ENCODE measurements around the gene DNAJC19. TPM values are rescaled to one million over a fixed set of nuclear protein-coding genes. Genes with fewer than 3 reads are reported as not detected.
"Not testable (repeated sequence)": the region's sequence is repeated elsewhere in the genome, so short reads cannot be mapped to it uniquely, and the experiment has no call there.

DNAJC19 gene
- total RNA-seq (2012; rRNA removed) = 25.6 and 27.6 TPM in 2 replicates

GRCh38 chr3:180989291-180990163 lies at the start of gene DNAJC19:
Gene DNAJC19, minus strand, starts transcription at chr3:180989736. Its CDS starts 134 bp downstream, at chr3:180989602.
- no peaks in the 10 kb centered on the region for H3K9me3 ChIP-seq (replicated peaks; ENCODE audit: low read length)
- peak within 1 kb of the TSS; percentile 83 for H3K9ac ChIP-seq (ENCODE audit: low read depth, low read length)
- no peaks in the 10 kb centered on the region for H3K27me3 ChIP-seq (ENCODE audit: control insufficient read depth, insufficient read depth, low read length)
- H3K4me2 ChIP-seq (ENCODE audit: low read length) = peak within 1 kb of the TSS; percentile 84
- H3K4me3 ChIP-seq (ENCODE audit: low read length) = peak within 1 kb of the TSS; percentile 90
- H3K4me1 ChIP-seq (ENCODE audit: control insufficient read depth, insufficient read depth, low read length) = peaks cover 3% of the 10 kb centered on the region
- H3K36me3 ChIP-seq (ENCODE audit: insufficient read depth, low read length) = peaks cover 11% of the 10 kb centered on the region

- no peaks in the 10 kb centered on the region for H3K36me3 ChIP-seq (ENCODE audit: insufficient read depth, low read length)
- no peaks in the 10 kb centered on the region for H3K9me3 ChIP-seq (replicated peaks; ENCODE audit: low read length)
- H3K4me3 ChIP-seq (ENCODE audit: low read length) = no peak overlapping the region
- H3K9ac ChIP-seq (ENCODE audit: low read depth, low read length) = no peak overlapping the region
- no peak overlapping the region for H3K4me2 ChIP-seq (ENCODE audit: low read length)
- no peaks in the 10 kb centered on the region for H3K27me3 ChIP-seq (ENCODE audit: control insufficient read depth, insufficient read depth, low read length)
- no peaks in the 10 kb centered on the region for H3K4me1 ChIP-seq (ENCODE audit: control insufficient read depth, insufficient read depth, low read length)
These were observed 41.4 kb upstream of the DNAJC19 start for GRCh38 chr3:181030948-181031347.

- Histone ChIP-seq H3K4me2 (ENCODE audit: low read length) (no peak overlapping the region), H3K9ac (ENCODE audit: low read depth, low read length) (no peak overlapping the region), H3K36me3 (ENCODE audit: insufficient read depth, low read length) (no peaks in the 10 kb centered on the region), H3K4me3 (ENCODE audit: low read length) (no peak overlapping the region), H3K4me1 (ENCODE audit: control insufficient read depth, insufficient read depth, low read length) (no peaks in the 10 kb centered on the region), H3K27me3 (ENCODE audit: control insufficient read depth, insufficient read depth, low read length) (no peaks in the 10 kb centered on the region), H3K9me3 (replicated peaks; ENCODE audit: low read length) (no peaks in the 10 kb centered on the region)
These were observed 35.7 kb upstream of the DNAJC19 start for GRCh38 chr3:181025204-181025603.

GRCh38 chr3:181017690-181018089 lies 28.2 kb upstream of the DNAJC19 start:
- no peaks in the 10 kb centered on the region for H3K4me1 ChIP-seq (ENCODE audit: control insufficient read depth, insufficient read depth, low read length)
- no peak overlapping the region for H3K4me3 ChIP-seq (ENCODE audit: low read length)
- no peak overlapping the region for H3K9ac ChIP-seq (ENCODE audit: low read depth, low read length)
- H3K36me3 ChIP-seq (ENCODE audit: insufficient read depth, low read length) = no peaks in the 10 kb centered on the region
- no peak overlapping the region for H3K4me2 ChIP-seq (ENCODE audit: low read length)
- no peaks in the 10 kb centered on the region for H3K27me3 ChIP-seq (ENCODE audit: control insufficient read depth, insufficient read depth, low read length)
- no peaks in the 10 kb centered on the region for H3K9me3 ChIP-seq (replicated peaks; ENCODE audit: low read length)

GRCh38 chr3:181009225-181009624 lies 19.7 kb upstream of the DNAJC19 start:
- H3K9me3 ChIP-seq (replicated peaks; ENCODE audit: low read length) = no peaks in the 10 kb centered on the region
- H3K4me1 ChIP-seq (ENCODE audit: control insufficient read depth, insufficient read depth, low read length) = no peaks in the 10 kb centered on the region
- no peak overlapping the region for H3K4me2 ChIP-seq (ENCODE audit: low read length)
- no peaks in the 10 kb centered on the region for H3K27me3 ChIP-seq (ENCODE audit: control insufficient read depth, insufficient read depth, low read length)
- H3K4me3 ChIP-seq (ENCODE audit: low read length) = no peak overlapping the region
- H3K36me3 ChIP-seq (ENCODE audit: insufficient read depth, low read length) = no peaks in the 10 kb centered on the region
- no peak overlapping the region for H3K9ac ChIP-seq (ENCODE audit: low read depth, low read length)

GRCh38 chr3:181008796-181009195 lies 19.3 kb upstream of the DNAJC19 start:
- H3K4me2 ChIP-seq (ENCODE audit: low read length) = no peak overlapping the region
- H3K9ac ChIP-seq (ENCODE audit: low read depth, low read length) = no peak overlapping the region
- no peaks in the 10 kb centered on the region for H3K4me1 ChIP-seq (ENCODE audit: control insufficient read depth, insufficient read depth, low read length)
- no peak overlapping the region for H3K4me3 ChIP-seq (ENCODE audit: low read length)
- H3K9me3 ChIP-seq (replicated peaks; ENCODE audit: low read length) = no peaks in the 10 kb centered on the region
- H3K36me3 ChIP-seq (ENCODE audit: insufficient read depth, low read length) = no peaks in the 10 kb centered on the region
- H3K27me3 ChIP-seq (ENCODE audit: control insufficient read depth, insufficient read depth, low read length) = no peaks in the 10 kb centered on the region

- Histone ChIP-seq H3K4me3 (ENCODE audit: low read length) (no peak overlapping the region), H3K27me3 (ENCODE audit: control insufficient read depth, insufficient read depth, low read length) (no peaks in the 10 kb centered on the region), H3K9me3 (replicated peaks; ENCODE audit: low read length) (no peaks in the 10 kb centered on the region), H3K4me1 (ENCODE audit: control insufficient read depth, insufficient read depth, low read length) (no peaks in the 10 kb centered on the region), H3K36me3 (ENCODE audit: insufficient read depth, low read length) (no peaks in the 10 kb centered on the region), H3K9ac (ENCODE audit: low read depth, low read length) (no peak overlapping the region), H3K4me2 (ENCODE audit: low read length) (no peak overlapping the region)
These were observed 17.7 kb upstream of the DNAJC19 start for GRCh38 chr3:181007262-181007661.

GRCh38 chr3:181006541-181006940 lies 17.0 kb upstream of the DNAJC19 start:
- no peaks in the 10 kb centered on the region for H3K36me3 ChIP-seq (ENCODE audit: insufficient read depth, low read length)
- H3K4me2 ChIP-seq (ENCODE audit: low read length) = no peak overlapping the region
- no peak overlapping the region for H3K9ac ChIP-seq (ENCODE audit: low read depth, low read length)

GRCh38 chr3:181003469-181003868 lies 13.9 kb upstream of the DNAJC19 start:
- not testable (repeated sequence) for H3K27me3 ChIP-seq (ENCODE audit: control insufficient read depth, insufficient read depth, low read length); H3K4me1 ChIP-seq (ENCODE audit: control insufficient read depth, insufficient read depth, low read length); H3K36me3 ChIP-seq (ENCODE audit: insufficient read depth, low read length); H3K9me3 ChIP-seq (replicated peaks; ENCODE audit: low read length); H3K9ac ChIP-seq (ENCODE audit: low read depth, low read length); H3K4me2 ChIP-seq (ENCODE audit: low read length); H3K4me3 ChIP-seq (ENCODE audit: low read length)

More at GRCh38 chr3:181006541-181006940, 17.0 kb upstream of the DNAJC19 start:
- H3K4me1 ChIP-seq (ENCODE audit: control insufficient read depth, insufficient read depth, low read length) = no peaks in the 10 kb centered on the region
- H3K27me3 ChIP-seq (ENCODE audit: control insufficient read depth, insufficient read depth, low read length) = no peaks in the 10 kb centered on the region
- H3K4me3 ChIP-seq (ENCODE audit: low read length) = no peak overlapping the region
- H3K9me3 ChIP-seq (replicated peaks; ENCODE audit: low read length) = no peaks in the 10 kb centered on the region

GRCh38 chr3:181002331-181002730 lies 12.8 kb upstream of the DNAJC19 start:
- not testable (repeated sequence) for H3K9ac ChIP-seq (ENCODE audit: low read depth, low read length); H3K27me3 ChIP-seq (ENCODE audit: control insufficient read depth, insufficient read depth, low read length); H3K4me3 ChIP-seq (ENCODE audit: low read length); H3K4me2 ChIP-seq (ENCODE audit: low read length); H3K4me1 ChIP-seq (ENCODE audit: control insufficient read depth, insufficient read depth, low read length); H3K9me3 ChIP-seq (replicated peaks; ENCODE audit: low read length); H3K36me3 ChIP-seq (ENCODE audit: insufficient read depth, low read length)

GRCh38 chr3:180996415-180996932 lies 6.9 kb upstream of the DNAJC19 start:
- Histone ChIP-seq H3K4me3 (ENCODE audit: low read length) (no peak overlapping the region), H3K36me3 (ENCODE audit: insufficient read depth, low read length) (no peaks in the 10 kb centered on the region), H3K9ac (ENCODE audit: low read depth, low read length) (no peak overlapping the region), H3K9me3 (replicated peaks; ENCODE audit: low read length) (no peaks in the 10 kb centered on the region), H3K4me2 (ENCODE audit: low read length) (no peak overlapping the region), H3K27me3 (ENCODE audit: control insufficient read depth, insufficient read depth, low read length) (peaks cover 4% of the 10 kb centered on the region), H3K4me1 (ENCODE audit: control insufficient read depth, insufficient read depth, low read length) (no peaks in the 10 kb centered on the region)

GRCh38 chr3:180990505-180990904 lies 969 bp upstream of the DNAJC19 start:
- H3K36me3 ChIP-seq (ENCODE audit: insufficient read depth, low read length) = peaks cover 6% of the 10 kb centered on the region
- peaks cover 3% of the 10 kb centered on the region for H3K4me1 ChIP-seq (ENCODE audit: control insufficient read depth, insufficient read depth, low read length)
- peak overlapping the region; percentile 83 for H3K9ac ChIP-seq (ENCODE audit: low read depth, low read length)
- H3K4me2 ChIP-seq (ENCODE audit: low read length) = peak overlapping the region; percentile 84
- peaks cover 4% of the 10 kb centered on the region for H3K27me3 ChIP-seq (ENCODE audit: control insufficient read depth, insufficient read depth, low read length)
- no peaks in the 10 kb centered on the region for H3K9me3 ChIP-seq (replicated peaks; ENCODE audit: low read length)
- peak overlapping the region; percentile 90 for H3K4me3 ChIP-seq (ENCODE audit: low read length)

Measured in skeletal muscle satellite cell (primary cell).